GM21576 (cell line): ENCODE data around the gene ZBTB38.

Experiments used
- ATAC-seq: cut with Tn5 transposase; IDR thresholded peaks from one replicate; pipeline ENCODE4 v1.9.1; 2021; ENCODE audit warnings: mild to moderate bottlenecking, moderate library complexity; ENCODE audit not compliant: unreplicated experiment

Gene ZBTB38

DNA sequence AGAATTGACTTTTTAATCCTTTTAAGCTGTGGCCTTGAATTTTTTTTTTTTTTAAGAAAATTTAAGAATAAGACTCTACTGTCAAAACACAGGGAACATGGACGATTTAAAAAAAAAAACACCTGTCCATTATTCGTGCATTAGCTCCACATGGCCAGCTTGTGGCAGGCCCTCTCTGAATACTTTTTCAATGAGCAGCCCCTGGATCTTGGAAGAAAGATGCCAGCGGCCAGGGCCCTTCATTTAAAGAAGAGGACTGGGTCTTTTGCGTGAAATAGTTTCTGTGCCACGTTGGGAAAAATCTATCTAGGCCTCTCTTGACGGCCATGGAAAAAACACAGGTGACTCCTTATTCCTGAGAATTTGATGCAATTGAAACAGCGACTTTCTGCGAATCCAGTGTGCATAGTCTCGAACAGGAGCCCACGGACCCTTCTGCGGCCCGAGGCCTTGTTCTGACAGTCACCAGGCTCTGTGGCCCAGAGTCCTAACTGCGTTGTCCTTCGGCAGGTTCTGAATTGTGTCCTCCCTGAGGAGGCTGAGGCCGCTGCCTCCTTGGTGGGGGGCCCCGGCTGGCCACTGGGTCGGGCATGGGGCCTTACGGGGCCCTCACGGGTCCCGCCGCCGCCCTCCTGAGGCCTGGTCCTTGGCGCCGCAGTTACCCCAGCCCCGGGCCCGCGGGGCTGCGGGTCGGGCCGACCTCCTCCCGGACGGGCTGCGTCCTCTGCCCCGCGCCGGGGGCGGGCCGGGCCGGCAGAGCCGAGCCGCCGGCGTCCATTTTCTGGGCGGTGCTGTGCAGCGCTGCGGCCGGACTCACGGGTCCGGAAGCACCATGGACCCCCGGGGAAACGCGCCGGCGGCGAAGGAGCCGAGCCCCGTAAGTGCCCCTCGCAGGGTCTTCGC is 33.5 kb downstream of the ZBTB38 start:
- peak; percentile 43 for ATAC-seq

DNA sequence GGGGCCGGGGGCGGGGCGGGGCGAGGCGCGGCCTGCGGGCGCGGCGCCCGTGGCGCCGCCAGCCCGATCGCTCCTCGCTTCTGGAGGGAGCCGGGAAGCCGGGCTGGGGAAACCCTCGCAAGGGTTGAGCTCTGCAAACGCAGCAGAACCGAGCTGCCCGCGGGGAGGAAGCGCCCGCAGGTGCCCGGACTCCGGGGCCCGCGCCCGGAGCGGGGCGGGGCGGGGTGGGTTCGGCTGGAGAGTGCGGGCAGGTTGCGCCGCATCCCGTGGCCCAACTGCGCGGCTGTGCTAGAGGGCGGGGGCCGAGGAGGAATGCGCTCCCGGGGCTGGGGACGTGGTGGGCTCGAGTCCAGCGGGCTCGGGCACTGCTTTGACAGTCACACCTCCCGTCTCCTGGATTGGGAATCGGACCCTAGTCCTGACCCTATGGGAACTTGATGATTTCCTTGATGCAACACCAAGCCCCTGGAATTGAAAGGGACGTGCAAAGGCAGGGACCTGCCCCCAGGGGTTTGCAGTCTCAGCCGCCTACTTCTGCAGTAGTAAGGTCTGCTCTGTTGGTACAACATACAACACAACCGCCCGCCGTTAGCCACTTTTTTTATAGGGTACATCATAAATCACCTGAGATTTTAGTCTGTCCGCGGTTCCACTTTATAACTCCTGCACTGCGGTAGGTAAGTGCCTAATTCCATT is 34.3 kb downstream of the ZBTB38 start:
- peak; percentile 42 for ATAC-seq

- ATAC-seq, result no peak
These were observed 35.3 kb downstream of the ZBTB38 start for GRCh38 chr3:141403576-141403975.

DNA sequence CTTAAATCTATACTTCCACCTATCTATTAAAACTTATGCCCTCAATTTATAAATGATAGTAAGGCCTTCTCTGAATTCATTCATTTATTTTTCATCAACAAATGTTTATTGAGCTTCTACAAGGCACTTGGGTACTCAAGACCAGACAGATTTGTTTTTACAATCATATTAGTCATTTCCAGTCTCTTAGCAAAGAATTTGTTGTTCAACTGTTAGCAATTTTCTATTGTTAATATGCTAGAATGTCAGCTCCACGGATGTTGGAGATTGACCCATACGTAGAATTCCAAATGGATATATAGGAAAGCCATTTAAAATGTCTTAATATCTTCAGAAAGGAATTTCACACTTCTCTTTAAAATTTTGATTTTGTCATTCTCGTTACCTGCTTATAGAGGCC is 36.7 kb downstream of the ZBTB38 start:
- ATAC-seq, result no peak

DNA sequence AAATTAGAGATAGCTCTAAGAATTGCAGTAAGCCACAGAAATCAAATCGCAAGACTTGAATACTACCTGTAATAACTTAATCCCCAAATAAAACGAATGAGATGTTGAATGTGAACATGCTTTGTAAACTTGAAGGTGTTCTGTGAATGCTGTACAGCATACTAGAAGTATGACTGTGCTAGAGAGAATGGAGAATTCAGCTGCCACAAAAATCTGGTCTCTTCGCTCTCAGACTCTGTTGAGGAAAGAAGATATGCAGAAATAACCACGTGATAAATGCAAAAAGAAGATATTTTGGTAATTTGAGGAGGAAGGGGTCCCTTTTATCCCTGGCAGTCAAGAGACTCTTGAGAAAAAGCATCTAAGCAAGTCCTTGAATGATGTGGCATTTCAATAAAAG is 37.3 kb downstream of the ZBTB38 start:
- no peak for ATAC-seq

DNA sequence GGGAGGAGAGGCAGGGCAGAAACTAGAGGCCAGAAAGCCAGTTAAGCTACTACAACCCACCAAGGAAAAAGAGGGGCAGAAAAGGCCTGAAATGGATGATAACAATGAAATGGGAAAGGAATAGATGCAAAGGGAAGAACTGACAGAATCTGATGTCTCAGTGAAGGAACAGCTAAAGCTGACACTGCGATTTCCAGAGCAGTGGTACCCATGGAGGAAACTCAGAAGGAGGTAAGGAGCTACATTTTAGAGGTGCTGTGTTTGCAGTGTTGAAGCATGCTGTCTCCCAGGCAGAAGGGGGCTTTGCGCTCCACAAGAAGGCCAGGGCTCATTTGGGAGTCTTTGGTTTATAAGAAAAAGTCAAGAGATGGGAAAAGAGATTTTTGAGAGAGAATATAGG is 38.0 kb downstream of the ZBTB38 start:
- no peak for ATAC-seq

- ATAC-seq, result no peak
These were observed 38.7 kb downstream of the ZBTB38 start for GRCh38 chr3:141407047-141407446.

DNA sequence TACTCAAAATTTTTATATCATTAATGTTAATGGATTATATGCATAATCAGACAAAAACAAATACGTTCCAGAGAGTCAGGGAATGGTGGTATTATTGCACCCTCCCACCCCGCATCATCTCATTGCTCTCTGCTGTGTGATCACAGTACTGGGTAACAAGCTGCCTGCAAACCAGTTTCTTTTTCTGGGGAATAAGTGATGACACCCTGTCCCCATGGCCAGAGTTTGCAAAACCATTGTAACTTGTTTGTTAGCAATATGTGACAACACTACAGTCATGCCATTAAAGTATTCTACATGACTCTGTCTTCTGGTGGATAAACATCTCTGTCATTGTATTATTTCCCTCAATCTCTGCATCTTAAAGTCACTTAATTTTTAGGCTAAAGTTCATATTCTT is 39.5 kb downstream of the ZBTB38 start:
- ATAC-seq, result no peak

- no peak for ATAC-seq
These were observed 40.3 kb downstream of the ZBTB38 start for GRCh38 chr3:141408596-141408995.

- no peak for ATAC-seq
These were observed 41.6 kb downstream of the ZBTB38 start for GRCh38 chr3:141409940-141410241.

GRCh38 chr3:141410408-141410807 is 42.1 kb downstream of the ZBTB38 start:
- ATAC-seq, result no peak

GRCh38 chr3:141410846-141411245 is 42.5 kb downstream of the ZBTB38 start:
- peak; percentile 16 for ATAC-seq

- peak; percentile 42 for ATAC-seq
These were observed 43.0 kb downstream of the ZBTB38 start for GRCh38 chr3:141411251-141411771.

DNA sequence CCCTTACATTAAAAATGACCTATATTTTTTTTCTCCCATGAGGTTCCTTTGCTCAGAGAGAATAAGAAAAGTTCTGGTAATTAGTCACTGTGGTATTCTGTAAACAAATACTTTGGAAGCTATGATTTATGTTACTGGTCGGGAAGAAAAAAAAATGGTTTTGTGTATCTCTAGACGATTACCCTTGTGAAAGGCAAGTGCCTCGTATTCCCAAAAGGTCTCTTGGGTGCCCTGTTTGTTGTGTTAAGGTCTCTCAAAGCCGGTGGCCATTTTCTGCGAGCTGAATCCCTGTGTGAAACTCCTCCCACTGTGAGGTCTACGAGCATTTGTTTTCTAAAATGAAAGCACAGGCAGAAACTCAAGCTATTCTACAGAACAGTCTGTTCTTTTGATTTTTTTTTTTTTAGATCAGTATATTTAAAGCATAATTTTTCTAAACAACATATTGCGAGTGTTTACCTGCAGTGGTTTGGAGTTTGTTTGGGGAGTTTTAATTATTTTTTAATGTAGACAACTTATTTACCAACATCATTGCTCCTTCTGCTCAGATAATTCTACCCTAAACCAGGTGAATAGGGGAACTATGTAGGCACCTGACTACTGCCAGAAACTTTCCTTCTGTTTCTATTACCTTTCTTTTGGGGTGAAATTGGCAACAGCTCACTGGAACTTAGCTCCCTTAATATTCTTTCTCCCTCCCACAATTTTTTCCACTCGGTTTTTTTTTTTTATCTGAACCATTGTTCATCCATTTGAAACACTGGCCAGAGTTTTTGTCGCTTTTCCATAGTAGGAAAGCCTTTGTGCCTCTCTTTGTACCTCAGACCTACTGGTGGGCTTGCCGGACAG is 44.0 kb downstream of the ZBTB38 start:
- ATAC-seq, result no peak

DNA sequence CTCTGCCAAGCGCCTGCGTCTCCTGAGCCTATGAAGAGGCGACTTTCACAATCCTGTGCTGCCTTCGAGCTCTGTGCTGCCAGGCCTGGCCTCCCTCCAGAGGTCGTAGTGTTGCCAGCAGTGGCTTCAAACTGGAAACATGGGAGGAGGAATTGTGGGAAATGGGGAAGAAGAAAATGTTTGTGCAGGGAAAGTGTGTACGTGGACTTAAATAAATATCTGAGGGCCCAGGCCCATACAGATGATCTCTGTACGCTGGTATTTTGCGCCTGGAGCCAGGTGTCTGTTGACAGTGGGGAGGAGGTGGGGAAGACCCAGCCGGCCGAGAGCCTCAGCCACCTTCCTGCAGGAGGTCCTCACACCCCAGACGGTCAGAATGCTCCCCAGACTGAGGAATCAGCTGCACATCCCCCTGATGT is 44.6 kb downstream of the ZBTB38 start:
- no peak for ATAC-seq

- ATAC-seq, result no peak
These were observed 45.1 kb downstream of the ZBTB38 start for GRCh38 chr3:141413391-141413790.

GRCh38 chr3:141413801-141414689 is 45.7 kb downstream of the ZBTB38 start:
- ATAC-seq, result no peak

- no peak for ATAC-seq
These were observed 46.6 kb downstream of the ZBTB38 start for GRCh38 chr3:141414800-141415462.

GRCh38 chr3:141415953-141416352 is 47.6 kb downstream of the ZBTB38 start:
- ATAC-seq, result no peak
